ENCODE data around the gene OR4D1.
"Not testable (repeated sequence)": the region's sequence is repeated elsewhere in the genome, so short reads cannot be mapped to it uniquely, and the experiment has no call there.

GRCh38 chr17:58101898-58102297 lies 46.3 kb upstream of the OR4D1 start:
- not testable (repeated sequence) for TF ChIP-seq TAF1 (IDR thresholded peaks at IDR 0.05; ENCODE audit: borderline replicate concordance, low read depth, low read length); POLR2A (IDR thresholded peaks at IDR 0.05; ENCODE audit: low read depth, low read length)
